ENCODE results near the gene CSF2. TPM values are rescaled to one million over a fixed set of nuclear protein-coding genes. Genes with fewer than 3 reads are reported as not detected.

Gene CSF2
- 1.0 TPM in 1 of 2 replicates, not detected in the other for total RNA-seq
- not detected in 2 replicates for polyA plus RNA-seq

DNA sequence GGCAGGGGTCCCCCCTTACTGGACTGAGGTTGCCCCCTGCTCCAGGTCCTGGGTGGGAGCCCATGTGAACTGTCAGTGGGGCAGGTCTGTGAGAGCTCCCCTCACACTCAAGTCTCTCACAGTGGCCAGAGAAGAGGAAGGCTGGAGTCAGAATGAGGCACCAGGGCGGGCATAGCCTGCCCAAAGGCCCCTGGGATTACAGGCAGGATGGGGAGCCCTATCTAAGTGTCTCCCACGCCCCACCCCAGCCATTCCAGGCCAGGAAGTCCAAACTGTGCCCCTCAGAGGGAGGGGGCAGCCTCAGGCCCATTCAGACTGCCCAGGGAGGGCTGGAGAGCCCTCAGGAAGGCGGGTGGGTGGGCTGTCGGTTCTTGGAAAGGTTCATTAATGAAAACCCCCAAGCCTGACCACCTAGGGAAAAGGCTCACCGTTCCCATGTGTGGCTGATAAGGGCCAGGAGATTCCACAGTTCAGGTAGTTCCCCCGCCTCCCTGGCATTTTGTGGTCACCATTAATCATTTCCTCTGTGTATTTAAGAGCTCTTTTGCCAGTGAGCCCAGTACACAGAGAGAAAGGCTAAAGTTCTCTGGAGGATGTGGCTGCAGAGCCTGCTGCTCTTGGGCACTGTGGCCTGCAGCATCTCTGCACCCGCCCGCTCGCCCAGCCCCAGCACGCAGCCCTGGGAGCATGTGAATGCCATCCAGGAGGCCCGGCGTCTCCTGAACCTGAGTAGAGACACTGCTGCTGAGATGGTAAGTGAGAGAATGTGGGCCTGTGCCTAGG lies at the start of gene CSF2:
Gene CSF2, plus strand, starts transcription at position 559 of the 783 bp plus-strand sequence. Its CDS starts 35 bp downstream, at position 594.
- H3K36me3 ChIP-seq (replicated peaks; ENCODE audit: insufficient read depth, low read depth), result no peaks in the 10 kb centered on the region
- no peaks in the 10 kb centered on the region for H4K20me1 ChIP-seq (ENCODE audit: insufficient read depth, poor library complexity, severe bottlenecking)
- no peak within 1 kb of the TSS for H2AFZ ChIP-seq
- no peaks in the 10 kb centered on the region for H3K9me3 ChIP-seq (ENCODE audit: low read depth)
- H3K79me2 ChIP-seq, result no peaks in the 10 kb centered on the region
- H3K4me1 ChIP-seq (ENCODE audit: insufficient read depth), result no peaks in the 10 kb centered on the region
- TF ChIP-seq, protein P1, sequence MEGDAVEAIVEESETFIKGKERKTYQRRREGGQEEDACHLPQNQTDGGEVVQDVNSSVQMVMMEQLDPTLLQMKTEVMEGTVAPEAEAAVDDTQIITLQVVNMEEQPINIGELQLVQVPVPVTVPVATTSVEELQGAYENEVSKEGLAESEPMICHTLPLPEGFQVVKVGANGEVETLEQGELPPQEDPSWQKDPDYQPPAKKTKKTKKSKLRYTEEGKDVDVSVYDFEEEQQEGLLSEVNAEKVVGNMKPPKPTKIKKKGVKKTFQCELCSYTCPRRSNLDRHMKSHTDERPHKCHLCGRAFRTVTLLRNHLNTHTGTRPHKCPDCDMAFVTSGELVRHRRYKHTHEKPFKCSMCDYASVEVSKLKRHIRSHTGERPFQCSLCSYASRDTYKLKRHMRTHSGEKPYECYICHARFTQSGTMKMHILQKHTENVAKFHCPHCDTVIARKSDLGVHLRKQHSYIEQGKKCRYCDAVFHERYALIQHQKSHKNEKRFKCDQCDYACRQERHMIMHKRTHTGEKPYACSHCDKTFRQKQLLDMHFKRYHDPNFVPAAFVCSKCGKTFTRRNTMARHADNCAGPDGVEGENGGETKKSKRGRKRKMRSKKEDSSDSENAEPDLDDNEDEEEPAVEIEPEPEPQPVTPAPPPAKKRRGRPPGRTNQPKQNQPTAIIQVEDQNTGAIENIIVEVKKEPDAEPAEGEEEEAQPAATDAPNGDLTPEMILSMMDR (IDR thresholded peaks at IDR 0.05; ENCODE audit: poor library complexity), result no peak
- TF ChIP-seq EZH2 (IDR thresholded peaks at IDR 0.05; ENCODE audit: borderline replicate concordance) (no peak), EZH2phosphoT487 (IDR thresholded peaks at IDR 0.05; ENCODE audit: low read depth, severe bottlenecking, unreplicated experiment) (no peak)
- H3K27ac ChIP-seq, result no peak within 1 kb of the TSS
- no peaks in the 10 kb centered on the region for H3K9me2 ChIP-seq (replicated peaks; ENCODE audit: insufficient read depth)
- WGBS (ENCODE audit: low lambda C conversion rate, missing lambda C conversion rate), result 91% methylated on average over 12 of the region's 12 CpGs
- H3K4me3 ChIP-seq, result no peak within 1 kb of the TSS
- no peak within 1 kb of the TSS for H3K4me2 ChIP-seq
- DNase-seq (ENCODE audit: low spot score), result no peak
- H3K27me3 ChIP-seq, result no peaks in the 10 kb centered on the region

DNA sequence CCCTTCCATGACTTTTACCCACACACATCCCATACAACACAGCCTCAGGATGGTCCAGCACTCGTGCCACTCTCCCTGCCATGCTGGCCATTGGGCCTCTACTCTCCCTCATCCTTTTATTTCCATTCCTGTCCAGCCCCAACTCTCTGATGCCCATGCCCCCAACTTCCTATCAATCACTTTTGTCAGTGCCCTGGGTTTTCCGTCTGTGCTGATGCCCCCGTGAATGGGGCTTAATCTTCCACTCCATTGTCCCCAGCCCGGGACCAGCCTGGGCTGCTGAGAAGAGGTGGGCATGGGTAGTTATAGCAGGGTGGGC lies 49.5 kb upstream of the CSF2 start:
- H3K4me2 ChIP-seq, result no peak overlapping the region
- H2AFZ ChIP-seq, result no peak overlapping the region
- 66% methylated on average over 4 of the region's 4 CpGs for WGBS (ENCODE audit: low lambda C conversion rate, missing lambda C conversion rate)
- TF ChIP-seq, protein P1 (IDR thresholded peaks at IDR 0.05; ENCODE audit: poor library complexity), result no peak
- no peak for TF ChIP-seq EZH2 (IDR thresholded peaks at IDR 0.05; ENCODE audit: borderline replicate concordance)
- TF ChIP-seq EZH2phosphoT487 (IDR thresholded peaks at IDR 0.05; ENCODE audit: low read depth, severe bottlenecking, unreplicated experiment), result no peak
- H3K9me3 ChIP-seq (ENCODE audit: low read depth), result no peaks in the 10 kb centered on the region
- H3K79me2 ChIP-seq, result no peaks in the 10 kb centered on the region
- no peak overlapping the region for H3K27ac ChIP-seq
- DNase-seq (ENCODE audit: low spot score), result no peak
- H3K27me3 ChIP-seq, result peaks cover 16% of the 10 kb centered on the region
- no peak overlapping the region for H3K4me3 ChIP-seq
- H3K36me3 ChIP-seq (replicated peaks; ENCODE audit: insufficient read depth, low read depth), result no peaks in the 10 kb centered on the region
- H4K20me1 ChIP-seq (ENCODE audit: insufficient read depth, poor library complexity, severe bottlenecking), result no peaks in the 10 kb centered on the region
- H3K9me2 ChIP-seq (replicated peaks; ENCODE audit: insufficient read depth), result no peaks in the 10 kb centered on the region
- no peaks in the 10 kb centered on the region for H3K4me1 ChIP-seq (ENCODE audit: insufficient read depth)

DNA sequence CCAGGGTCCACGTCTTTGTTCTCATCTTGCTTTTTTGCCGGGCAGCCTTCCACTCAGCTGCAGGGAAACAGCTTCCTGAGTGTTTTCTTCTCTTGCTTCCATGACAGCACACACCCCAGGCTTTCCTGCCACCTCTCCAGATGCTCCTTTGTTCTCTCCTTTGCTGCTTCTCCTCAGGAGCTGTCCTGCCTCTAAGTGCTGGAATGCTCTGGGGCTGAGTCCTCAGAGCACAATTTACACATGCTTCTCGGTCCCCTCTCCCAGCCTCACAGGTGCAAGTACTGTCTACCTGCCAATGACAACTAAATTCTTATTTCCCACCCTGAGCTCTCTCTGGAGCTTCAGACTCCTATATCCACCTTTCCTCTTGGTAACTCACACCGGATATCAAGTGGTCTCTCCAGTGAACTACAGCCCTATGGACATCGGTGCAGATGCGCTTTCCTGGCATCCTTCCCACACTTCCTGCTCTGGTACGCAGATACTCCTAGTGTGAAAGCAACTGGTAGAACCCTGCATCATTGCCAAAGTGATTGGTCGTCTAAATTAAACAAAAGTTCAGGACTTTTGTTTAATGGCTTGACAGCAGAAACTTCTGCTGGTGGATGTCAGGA lies 48.7 kb upstream of the CSF2 start:
- Histone ChIP-seq H3K9me3 (ENCODE audit: low read depth) (no peaks in the 10 kb centered on the region), H3K4me2 (no peak overlapping the region), H3K9me2 (replicated peaks; ENCODE audit: insufficient read depth) (no peaks in the 10 kb centered on the region), H3K4me1 (ENCODE audit: insufficient read depth) (no peaks in the 10 kb centered on the region), H2AFZ (no peak overlapping the region), H4K20me1 (ENCODE audit: insufficient read depth, poor library complexity, severe bottlenecking) (no peaks in the 10 kb centered on the region), H3K36me3 (replicated peaks; ENCODE audit: insufficient read depth, low read depth) (no peaks in the 10 kb centered on the region), H3K4me3 (no peak overlapping the region), H3K79me2 (no peaks in the 10 kb centered on the region), H3K27me3 (peaks cover 8% of the 10 kb centered on the region), H3K27ac (no peak overlapping the region)
- TF ChIP-seq EZH2 (IDR thresholded peaks at IDR 0.05; ENCODE audit: borderline replicate concordance) (no peak), EZH2phosphoT487 (IDR thresholded peaks at IDR 0.05; ENCODE audit: low read depth, severe bottlenecking, unreplicated experiment) (no peak)
- TF ChIP-seq, protein P1 (IDR thresholded peaks at IDR 0.05; ENCODE audit: poor library complexity), result no peak
- WGBS (ENCODE audit: low lambda C conversion rate, missing lambda C conversion rate), result 75% methylated on average over 8 of the region's 8 CpGs
- no peak for DNase-seq (ENCODE audit: low spot score)

Measured in hepatocyte (in vitro differentiated cells).